CD4-positive, alpha-beta T cell treated with Interleukin-17A for 1 hour (primary cell): ENCODE measurements around the gene C5orf63.
"Not testable (repeated sequence)": the region's sequence is repeated elsewhere in the genome, so short reads cannot be mapped to it uniquely, and the experiment has no call there.

ENCODE experiments used
- DNase-seq: peaks from one replicate; pipeline ENCODE4 v3.0.0-alpha.2; 2020

Gene C5orf63

DNA sequence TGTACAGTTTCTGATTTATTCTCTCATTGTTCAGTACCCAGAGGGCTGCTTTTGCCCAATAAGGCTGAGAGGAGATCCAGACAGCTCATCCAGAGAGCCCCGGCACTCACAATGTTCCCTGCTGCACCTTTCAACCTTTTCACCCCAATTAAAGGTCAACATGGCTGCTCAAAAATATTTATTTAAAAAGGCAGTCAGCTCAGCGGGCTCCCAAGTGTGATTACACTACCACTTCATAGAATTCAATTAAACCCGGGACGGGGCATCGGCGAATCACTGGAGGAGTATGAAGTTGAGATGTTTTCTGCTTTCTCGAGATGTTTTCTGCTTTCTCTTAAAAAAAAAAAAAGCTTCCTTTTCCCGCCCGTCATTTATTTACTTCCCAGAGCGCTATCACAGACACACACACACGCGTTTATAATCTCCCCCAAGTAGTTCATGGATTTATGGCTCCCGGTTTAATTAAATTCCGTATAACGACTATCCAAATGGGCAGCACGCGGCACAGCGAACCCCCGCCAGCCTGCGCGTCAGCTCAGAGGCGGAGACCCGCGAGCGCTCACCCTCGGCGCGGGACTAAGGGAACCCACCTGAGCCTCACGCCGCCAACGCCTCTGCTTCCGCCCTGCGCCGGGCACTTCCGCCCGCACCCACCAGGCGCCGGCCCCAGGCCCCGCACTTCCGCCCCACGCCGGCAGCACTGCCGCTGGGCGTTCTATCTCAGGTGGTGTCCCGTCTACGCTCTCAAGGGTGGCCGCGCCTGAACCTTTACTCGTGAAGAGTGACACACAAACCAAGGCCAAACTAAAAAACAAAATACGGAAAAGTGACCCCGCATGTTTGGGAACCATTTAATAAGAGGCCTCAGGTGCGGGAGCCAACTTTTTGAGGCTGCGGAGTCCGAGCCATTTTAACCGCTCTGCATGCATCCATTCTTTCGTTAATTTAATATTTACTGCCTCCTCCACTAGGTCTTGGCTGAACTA lies at the start of gene C5orf63:
TSS of gene C5orf63 (minus strand) at position 642 of the 986 bp plus-strand sequence. CDS start 14,507 bp downstream, outside the sequence.
- DNase-seq, result peak; percentile 74

DNA sequence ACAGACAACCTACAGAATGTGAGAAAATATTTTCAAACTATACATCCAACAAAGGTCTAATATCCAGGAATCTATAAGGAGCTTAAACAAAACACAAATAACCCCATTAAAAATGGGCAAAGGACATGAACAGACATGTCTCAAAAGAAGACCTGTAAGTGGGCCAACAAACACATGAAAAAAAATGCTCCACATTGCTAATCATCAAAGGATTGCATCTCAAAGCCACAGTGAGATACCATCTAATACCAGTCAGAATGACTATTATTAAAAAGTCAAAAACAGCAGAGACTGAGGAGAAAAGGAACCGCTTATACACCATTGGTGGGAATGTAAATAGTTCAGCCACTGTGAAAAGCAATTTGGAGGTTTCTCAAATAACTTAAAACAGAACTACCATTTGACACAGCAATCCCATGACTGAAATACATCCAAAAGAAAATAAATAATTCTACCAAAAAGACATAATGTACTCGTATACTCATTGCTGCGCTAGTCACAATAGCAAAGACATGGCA lies 39.1 kb upstream of the C5orf63 start:
- DNase-seq, result no peak

DNA sequence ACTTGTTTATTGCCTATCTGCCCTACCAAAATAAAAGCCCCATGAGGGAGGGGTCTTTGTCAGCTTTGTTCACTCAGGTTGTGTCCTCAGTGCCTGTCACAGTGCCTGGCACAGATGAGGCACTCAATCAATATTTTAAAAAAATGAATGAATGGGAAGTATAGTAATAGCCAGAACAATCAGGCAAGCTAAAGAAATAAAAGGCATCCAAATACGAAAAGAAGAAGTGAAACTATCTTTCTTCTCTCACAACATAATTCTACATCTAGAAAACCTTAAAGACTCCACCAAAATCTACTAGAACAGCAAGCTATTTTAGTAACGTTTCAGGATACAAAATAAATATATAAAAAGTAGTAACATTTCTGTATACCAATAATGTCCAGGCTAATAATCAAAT lies 37.8 kb upstream of the C5orf63 start:
- DNase-seq, result no peak

DNA sequence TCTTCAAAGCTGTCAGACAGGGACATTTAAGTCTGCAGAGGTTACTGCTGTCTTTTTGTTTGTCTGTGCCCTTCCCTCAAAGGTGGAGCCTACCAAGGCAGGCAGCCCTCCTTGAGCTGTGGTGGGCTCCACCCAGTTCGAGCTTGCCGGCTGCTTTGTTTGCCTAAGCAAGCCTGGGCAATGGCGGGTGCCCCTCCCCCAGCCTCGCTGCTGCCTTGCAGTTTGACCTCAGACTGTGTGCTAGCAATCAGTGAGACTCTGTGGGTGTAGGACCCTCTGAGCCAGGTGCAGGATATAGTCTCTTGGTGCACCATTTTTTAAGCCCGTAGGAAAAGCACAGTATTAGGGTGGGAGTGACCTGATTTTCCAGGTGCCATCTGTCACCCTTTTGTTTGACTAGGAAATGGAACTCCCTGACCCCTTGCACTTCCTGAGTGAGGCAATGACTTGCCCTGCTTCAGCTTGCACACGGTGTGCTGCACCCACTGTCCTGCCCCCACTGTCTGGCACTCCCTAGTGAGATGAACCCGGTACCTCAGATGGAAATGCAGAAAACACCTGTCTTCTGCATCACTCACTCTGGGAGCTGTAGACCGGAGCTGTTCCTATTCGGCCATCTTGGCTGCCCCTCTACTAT lies 35.4 kb upstream of the C5orf63 start:
- not testable (repeated sequence) for DNase-seq

DNA sequence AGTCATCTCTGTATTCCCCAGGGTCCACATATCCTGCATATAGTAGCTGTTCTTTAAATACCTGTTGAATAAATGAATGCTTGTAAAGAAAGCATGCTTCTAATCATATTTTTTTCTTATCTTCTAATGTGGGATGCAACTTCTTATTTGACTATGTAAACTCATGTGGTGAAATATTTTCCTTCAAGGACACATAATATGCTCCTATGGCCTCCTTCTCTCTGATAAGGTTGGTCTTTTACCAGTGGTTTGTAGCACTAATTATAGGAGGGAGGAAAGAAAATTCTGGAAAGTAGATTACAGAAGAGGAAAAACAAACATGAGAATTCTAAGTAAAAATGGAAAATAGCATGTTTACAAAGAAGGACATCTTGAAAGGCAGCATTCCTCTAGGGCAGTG lies 28.6 kb upstream of the C5orf63 start:
- DNase-seq, result no peak

DNA sequence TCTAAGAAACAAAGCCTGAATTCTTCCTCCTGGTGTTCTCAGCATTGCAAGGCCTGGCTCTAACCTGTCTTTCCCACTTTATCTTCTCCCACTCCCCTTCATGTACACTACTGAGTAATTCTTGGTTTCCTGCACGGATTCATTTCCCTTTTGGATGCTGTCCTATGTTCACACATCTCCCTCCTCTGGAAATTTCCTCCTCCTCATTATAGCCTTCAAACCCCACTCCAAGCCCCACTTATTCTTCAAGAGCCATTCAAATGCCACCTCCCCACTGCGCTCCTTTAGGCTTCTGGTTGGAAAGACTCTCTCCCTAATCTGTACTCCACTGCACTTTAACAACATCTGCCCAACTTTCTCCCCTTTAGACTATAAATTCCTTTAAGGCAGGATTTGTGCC lies 28.2 kb upstream of the C5orf63 start:
- no peak for DNase-seq

DNA sequence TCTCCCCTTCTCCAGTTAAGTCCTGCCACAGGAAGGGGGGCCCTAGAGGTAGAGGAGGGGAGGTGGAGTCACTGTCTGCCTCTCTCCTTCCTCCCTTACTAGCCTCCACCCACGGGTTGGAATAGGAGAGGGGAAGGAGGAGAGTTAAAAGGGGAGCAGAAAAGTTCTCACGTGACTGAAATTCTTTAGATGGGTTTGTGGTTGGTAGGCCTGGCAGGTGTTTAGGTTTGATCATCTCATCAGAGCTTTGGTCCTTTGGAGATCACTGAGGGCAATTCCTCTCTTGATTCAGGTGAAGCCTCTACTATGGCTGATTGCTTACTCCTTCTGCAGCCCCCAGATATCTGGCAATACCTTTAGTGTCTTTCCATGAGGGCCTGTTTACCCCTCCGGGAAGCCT lies 24.9 kb upstream of the C5orf63 start:
- DNase-seq, result no peak

DNA sequence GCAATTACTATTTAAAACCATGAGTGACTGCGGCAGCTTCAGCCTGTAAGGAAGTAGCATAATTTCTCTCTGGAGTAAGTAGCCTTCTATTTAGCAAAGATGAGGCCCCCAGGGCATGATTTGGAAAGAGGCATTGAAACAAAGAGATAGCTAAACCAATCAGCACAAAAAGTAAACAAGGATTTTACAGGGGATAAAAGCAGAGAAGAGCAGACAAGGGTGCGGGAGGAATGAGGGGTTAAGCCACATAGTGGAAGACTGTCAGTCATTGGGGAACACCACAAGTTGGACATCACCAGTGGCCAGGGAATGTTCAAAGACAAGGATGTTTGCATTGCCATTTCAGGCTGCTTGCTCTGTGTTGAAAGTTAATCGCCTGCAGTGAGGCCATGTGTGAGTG lies 24.0 kb upstream of the C5orf63 start:
- no peak for DNase-seq

DNA sequence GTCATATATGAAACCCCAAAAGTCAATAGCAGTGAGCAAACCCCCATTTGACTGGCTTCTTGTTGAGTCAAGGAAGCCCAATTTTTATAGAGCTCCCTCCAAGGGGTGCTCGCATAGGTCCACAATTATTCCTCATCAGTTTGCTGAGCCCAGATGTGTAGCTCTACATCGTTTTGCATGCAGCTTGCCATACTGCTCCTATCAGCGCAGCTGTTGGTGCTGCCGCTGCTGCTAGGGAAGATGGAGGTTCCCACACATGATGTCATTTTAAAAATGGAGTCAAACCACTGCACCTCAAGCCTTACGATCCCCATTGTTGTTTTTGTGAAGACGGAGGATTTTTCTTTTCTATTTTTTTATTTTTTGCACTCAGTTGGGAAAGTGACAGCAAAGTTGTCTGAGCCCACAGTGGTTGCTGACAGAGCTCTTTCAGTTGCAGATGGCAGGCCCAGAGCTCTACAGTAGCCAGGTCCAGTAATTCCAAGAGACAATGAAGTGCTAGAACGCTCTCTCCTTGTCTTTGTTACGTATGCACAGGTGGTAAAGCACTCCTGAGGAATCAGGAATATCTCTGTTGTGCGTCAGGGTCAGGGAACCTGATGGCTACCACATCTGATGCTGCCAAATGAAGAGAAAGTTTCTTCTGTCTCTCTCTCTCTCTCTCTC lies 23.2 kb upstream of the C5orf63 start:
- no peak for DNase-seq

DNA sequence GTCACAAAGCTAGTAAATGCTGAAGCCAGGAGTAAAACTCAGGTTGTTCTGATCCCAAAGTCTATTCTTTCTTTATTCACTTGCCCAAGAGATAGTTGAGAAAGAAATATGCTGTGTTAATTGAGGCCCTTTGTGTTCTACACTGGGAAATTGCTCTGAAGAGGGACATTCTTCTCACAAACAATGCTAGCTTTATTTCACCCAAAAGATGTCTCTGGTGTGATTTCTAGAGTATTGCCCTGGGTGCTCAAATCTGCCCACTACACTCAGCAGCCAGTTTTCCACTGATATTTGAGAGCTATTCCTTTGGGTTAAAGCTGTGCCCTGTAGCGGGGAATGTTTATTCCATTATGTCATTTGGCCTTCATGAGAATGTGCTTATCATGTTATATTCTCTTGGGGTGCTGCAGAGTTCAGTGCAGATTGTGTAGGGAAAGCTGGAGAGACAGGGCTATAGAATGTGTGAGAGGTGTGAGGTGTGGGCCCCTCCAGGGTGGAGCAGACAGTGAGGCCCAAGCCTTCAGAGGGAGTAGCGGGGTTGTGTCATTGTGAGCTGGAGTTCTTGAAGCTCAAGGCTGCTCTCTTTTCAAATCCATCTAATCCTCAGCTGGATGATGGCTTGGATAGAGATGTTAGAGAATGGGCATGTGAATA lies 21.0 kb upstream of the C5orf63 start:
- no peak for DNase-seq

DNA sequence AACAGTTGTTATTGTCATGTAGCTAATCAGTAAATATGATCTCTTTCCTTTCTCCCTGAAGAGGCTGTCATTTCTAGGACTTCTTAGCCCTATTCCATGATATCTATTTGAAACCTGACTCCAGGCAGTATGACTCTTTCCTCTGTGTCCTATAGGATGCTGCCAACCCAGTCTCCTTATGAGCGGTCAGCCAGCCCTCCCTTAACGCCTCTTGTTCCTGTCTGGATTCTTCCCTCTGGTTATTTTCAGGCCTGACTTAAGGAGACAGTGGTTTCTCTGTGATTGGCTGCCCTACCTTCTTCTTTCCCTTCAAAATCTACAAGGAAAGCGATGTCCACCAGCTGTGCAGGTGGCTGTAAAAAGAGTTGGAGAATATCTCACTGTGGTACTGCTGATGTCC lies 19.4 kb upstream of the C5orf63 start:
- no peak for DNase-seq

DNA sequence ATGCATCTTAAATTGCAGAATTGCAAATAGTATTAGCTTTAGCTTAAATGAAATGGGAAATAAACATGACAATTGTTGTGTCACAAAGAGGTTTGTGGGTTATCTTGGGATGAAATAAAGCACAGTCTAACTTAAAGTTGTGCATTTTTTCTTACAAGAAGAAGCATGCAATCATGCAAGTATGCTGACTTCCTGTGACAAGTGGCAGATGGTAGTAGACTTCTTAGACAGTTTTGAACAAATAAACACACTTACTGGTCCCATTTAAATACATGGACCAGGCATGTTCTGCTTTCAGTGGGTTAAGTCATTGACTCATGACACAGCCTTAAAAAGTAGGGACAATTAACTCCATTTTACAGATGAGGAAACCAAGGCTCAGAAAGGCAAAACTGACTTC lies 15.9 kb upstream of the C5orf63 start:
- DNase-seq, result no peak

DNA sequence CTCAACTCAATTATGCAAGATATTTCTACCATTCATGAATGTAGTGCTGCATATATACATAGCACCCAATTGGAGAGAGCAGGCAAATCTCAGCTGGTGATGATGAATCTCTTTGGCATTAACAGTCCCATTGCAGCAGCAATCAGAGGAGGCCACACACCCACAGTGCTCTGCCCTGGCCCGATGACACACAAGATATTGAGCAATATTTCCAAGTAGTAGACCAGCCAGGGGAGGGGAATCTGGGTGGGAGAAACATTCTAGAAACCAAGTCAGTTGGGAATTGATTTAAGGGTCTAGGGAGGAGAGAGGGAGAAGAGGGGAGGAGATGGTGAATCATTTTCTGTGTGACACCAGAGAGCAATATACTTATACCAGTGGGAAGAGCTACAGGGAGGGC lies 14.9 kb upstream of the C5orf63 start:
- no peak for DNase-seq

DNA sequence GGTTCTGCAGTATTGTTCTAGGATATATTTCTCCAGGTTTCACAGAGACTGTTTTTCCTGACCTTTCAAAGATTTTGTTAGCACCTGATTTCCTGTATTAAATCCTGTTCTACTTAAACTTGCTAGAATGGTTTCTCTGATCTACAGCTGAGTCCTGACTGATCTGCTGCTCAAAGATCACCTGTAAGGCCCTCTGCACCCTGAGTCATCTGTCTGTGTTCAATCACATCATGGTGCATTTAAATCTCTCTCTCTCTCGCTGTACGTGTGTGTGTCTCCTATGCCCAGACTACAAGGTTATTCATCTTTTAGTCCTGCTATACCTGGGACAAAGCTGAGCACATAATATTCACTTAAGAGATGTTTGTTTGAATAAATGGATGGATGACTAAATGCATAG lies 13.3 kb upstream of the C5orf63 start:
- DNase-seq, result no peak

DNA sequence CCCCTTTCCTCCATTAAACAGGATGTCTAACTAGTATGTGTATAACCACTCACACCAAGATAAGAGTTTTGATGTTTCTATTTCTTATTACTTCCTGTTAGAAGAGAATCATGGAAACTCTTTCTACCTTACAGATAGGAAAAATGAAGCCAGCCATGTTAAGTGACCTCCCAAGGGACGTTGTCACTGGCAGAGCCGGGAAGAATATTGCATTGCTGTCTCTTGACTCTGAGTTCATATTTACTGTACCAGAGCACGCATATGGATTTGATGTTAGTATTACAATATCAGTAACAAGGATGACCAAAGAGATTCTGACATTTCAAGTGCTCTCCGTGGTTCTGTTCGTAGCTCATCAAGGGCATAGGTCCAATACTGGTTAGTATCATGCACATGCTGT lies 12.5 kb upstream of the C5orf63 start:
- DNase-seq, result no peak

DNA sequence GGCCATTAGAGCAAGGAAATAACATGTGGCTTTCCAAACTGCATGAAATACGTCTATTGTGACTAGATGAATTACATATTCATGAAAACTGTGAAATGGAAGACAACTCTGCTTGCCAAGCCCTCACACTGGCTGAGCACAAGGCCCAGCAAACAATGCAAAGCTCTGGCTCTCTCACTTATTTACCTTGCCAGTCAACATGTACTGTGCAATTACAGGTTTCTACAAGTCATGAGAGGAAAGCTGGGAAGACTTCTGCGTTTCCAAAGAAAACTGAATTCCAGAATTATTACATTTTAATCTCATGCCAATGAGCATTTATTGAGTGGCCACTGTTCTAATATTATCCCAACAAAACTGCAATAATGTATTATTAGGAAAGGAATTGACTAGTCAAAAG lies 12.1 kb upstream of the C5orf63 start:
- no peak for DNase-seq

DNA sequence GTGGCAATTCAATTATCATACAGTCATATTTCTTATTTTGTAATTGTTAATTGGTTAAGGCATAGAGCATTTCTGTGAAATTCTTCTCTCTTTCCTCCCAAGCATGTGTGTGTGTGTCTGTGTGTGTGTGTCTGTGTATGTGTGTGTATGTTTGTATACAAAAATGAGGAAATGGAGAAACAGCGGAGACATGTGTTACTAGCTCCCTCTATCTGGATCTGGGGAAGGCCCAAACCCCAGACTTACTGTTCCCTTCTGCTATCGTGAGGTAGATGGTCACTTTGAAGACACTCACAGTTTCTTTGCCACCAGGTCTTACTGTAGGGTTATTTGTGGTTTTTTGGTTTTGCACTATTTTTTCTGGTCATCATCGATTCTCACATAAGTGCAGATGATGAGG lies 11.4 kb upstream of the C5orf63 start:
- DNase-seq, result no peak

DNA sequence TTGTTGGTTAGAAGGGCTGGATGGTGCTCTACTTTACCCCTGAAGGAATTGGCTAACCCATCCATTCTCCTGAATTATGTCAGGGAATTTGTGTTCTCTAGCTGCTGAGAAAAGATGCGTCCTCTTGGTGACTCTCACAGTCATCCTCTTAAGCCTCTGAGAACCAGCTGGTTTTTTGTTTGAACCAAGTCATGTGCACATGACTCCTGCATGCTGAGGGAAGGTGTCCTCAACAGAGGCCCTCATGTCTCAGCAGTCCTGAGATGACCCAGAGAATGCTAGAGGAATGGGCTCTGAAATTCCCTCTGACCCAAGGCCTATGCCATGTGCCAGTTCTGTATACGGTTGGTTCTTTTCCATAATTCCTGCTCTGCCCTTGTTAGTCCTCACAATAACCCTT lies 10.4 kb upstream of the C5orf63 start:
- DNase-seq, result no peak

DNA sequence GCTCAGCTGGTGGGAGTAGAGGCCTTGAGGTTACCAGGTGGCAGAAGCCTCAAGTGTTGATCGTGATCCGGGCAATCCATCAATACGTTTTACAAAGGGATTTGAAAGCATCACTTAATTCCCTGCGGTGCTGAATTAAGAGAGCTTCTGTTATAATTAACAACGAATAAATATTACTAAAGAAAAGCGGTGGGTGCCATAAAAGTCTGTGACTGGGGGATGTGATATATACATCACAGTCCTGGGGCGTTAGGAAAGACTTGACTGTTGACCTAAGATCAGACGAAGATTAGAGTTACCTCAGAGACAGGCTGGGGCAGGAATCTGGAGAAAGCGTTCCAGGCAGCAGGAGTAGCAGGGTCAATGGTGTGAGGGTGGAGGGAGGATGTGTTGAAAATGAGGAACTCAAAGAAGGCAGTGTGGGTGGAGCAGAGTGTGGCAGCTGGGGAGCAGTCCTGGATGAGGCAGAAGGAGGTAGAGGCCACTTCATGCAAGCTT lies 6.7 kb upstream of the C5orf63 start:
- DNase-seq, result no peak

DNA sequence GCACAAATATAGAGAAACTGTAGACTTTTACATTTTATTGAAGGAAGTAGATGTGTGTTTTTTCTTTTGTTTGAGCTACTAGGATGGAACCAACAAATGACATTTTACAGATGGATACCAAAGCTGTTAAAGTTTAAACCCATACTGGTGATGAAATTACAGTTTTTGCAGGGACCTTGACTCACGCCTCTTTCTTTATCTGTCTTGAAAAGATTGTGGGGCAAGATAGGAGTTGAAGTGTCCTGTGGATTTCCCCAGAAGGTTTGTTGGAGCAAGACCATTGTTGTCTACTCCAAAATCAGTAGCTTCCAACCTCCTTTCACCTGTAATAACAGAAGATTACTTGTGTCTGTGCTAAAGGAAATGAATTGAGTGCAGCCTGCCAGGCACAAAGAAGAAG lies 4.1 kb upstream of the C5orf63 start:
- no peak for DNase-seq

DNA sequence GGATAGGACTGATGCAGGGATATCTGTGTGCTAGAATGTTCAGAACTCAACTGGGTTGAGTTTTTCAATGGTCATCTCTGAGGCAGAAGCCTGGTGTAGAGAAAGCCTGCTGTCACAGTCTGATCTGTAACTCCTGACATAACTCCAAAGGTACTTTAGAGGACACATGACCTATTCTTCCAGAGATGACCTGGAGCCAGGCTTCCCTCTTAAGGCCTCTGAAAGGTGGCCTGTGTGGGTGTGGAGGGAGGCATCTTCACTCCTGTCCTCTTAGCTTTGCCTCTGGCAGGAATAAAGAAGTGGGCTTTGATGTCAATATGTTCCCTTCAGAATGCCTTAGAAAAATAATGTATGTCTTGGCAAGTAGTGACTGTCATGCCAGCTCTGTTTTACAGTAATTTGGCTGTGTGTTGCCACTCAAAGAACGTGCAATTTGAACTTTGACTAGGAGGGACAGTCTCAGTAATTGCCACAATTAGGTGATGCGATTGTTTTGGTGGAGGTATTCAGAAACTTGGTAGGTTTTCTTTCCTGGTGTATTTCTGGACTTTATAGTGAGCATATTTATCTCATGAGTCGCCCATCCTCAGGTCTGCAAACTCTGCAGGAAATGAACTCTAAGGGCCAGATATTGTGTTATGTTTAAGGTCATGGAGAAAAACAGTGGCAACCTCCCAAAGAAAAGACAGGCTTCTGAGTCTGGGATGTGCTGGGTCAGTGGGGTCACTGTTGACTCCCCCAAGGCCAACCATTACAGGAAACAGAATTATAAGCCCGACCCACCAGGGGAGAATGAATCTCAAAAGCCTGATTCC lies 3.2 kb upstream of the C5orf63 start:
- DNase-seq, result no peak

DNA sequence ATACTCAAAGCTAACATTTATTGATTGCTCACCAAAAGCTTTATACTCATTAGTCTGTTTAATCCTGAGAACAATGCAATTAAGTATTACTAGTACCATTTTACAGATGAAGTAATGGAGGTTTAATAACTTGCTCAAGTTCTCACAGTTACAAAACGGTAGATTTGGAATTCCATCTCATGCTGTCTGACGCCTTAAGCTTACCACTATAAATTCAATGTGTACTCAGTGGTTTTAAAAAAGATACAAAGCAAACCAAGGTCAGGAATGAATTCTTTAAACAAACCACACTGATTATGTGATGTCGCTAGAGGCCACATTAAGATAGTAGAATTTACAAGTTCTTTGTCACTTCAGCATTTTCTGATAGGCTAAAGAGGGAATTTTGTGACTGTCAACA lies 1.2 kb upstream of the C5orf63 start:
- no peak for DNase-seq
